GM10847 (cell line): ENCODE measurements around the gene INPP4A.

Source experiments
- POLR2A ChIP-seq: IDR thresholded peaks from 2 replicates; pipeline ENCODE4 v1.6.1; 2011; ENCODE audit not compliant: insufficient read length; ENCODE audit errors: extremely low read depth

INPP4A gene

DNA sequence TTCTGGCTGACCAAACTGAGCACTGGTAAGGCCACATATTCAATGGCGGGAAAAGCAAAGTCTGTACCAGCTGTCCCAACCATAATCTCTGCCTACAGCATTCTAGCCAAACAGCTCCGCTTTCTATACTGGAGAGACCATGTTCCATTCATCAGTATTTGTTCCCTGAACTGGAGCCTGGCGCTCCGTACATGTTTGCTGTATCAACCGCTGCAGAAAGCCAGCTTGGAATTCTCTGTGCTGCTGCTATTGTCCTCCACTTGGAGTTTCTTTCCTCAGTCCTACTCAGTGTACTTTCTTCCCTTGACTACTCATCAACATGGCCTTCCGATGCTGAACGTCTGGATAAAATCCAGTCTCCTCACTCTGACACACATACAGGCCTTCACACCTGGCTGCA, 161.8 kb downstream of the INPP4A start:
- TF ChIP-seq POLR2A = no peak

GRCh38 chr2:98607104-98607503, 162.4 kb downstream of the INPP4A start:
- TF ChIP-seq POLR2A = no peak

- no peak for TF ChIP-seq POLR2A
Measured at GRCh38 chr2:98607741-98608115, 163.1 kb downstream of the INPP4A start.

- TF ChIP-seq POLR2A = peak; percentile 92
Measured at GRCh38 chr2:98608116-98608961, 163.7 kb downstream of the INPP4A start, which contains the start of the genes COA5 and UNC50. COA5 (minus strand) TSS chr2:98608512; CDS start chr2:98608405, 107 bp downstream. UNC50 (plus strand) TSS chr2:98608589; CDS start chr2:98609760, 1,171 bp downstream.

- no peak for TF ChIP-seq POLR2A
Measured at GRCh38 chr2:98608962-98609604, 164.4 kb downstream of the INPP4A start.

DNA sequence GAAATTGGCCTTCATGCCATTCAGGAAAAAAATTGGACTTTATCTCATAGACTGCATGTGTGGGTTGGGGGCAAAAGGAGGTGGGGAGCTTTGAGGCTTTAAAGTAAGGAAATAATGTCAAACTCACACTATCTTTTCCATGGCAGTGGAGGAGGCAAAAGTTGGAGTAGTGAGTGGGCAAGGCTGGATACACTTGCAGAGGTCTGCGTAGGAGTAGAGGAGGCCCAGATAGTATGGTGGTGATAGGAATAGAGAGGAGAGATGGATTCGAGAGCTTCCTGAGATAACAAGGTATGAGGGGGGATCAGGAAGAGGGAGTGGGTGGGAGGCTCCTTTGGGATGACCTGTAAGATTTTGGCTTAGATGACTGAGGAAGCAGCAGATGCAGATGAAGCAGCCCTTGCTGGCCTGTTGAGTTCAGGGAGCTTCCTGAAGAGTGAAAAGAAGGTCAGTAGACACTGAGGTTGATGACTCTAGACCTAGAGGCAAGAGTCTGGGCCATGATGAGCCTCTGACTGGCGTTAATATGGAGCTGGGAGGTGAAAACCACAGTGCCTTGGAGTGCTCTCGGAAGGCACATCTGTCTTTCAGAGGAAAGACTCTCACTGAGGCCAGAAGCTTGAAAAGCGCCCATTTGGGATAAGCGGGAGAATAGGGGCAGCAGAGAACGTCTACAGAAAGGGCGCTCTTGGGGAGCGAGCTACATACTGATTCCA, 169.5 kb downstream of the INPP4A start:
- no peak for TF ChIP-seq POLR2A

DNA sequence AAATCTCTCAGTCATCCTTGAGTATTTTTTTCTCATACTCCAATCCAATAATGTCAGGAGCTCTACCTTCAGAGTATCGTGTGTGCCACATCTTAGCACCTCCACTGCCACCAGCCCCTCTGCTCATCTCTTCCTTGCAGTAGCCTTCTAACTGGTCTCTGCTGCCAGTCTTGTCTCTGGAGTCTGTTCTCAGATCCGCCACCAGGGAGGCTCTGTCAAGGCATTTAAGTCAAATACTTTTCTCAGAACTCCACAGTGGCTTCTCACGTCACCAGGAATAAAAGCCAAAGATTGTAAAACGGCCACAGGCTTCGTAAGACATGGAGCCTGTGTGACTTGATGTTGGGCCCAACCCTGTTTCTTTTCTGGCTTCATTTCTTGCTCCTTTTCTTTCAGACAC, 170.8 kb downstream of the INPP4A start:
- no peak for TF ChIP-seq POLR2A

DNA sequence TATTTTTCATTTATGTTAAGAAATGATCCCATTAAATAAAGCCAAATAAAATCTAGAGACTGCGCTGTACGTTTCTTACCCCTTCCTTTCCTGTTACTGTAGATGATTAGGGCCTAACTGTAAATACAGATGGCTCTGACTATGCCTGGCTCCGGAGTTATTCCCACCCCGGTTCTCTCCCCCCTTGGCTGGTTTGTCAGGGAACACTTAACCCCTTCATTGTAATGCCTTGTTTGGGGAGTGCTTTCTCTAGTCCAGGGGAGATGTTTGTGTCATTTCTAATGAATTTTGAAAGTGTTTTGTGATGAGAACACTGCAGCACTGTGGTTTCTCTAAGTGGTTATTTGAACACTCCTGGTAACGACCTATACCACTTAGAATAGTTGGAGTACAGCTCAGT, 172.5 kb downstream of the INPP4A start:
- no peak for TF ChIP-seq POLR2A

- TF ChIP-seq POLR2A = no peak
Measured at GRCh38 chr2:98623657-98624056, 179.0 kb downstream of the INPP4A start.

DNA sequence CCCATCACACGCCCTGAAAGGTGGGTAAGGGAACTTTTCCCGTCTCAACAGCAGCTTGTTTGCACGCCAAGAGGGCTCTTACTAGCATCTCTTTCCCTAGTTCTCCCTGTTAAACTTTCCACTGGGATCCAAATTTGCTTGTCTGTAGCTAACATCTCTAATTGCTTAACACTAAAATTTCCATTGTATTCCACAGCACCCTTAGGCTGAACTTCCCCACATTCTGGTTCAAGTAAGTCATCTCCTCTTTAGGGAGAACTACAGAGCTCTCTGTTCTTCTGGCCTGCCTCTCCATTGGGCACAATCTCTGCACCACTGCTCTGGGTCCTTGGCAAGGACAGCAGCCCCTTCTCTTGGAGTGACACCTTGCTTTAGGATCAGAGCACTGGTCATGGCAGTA, 187.7 kb downstream of the INPP4A start:
- no peak for TF ChIP-seq POLR2A

DNA sequence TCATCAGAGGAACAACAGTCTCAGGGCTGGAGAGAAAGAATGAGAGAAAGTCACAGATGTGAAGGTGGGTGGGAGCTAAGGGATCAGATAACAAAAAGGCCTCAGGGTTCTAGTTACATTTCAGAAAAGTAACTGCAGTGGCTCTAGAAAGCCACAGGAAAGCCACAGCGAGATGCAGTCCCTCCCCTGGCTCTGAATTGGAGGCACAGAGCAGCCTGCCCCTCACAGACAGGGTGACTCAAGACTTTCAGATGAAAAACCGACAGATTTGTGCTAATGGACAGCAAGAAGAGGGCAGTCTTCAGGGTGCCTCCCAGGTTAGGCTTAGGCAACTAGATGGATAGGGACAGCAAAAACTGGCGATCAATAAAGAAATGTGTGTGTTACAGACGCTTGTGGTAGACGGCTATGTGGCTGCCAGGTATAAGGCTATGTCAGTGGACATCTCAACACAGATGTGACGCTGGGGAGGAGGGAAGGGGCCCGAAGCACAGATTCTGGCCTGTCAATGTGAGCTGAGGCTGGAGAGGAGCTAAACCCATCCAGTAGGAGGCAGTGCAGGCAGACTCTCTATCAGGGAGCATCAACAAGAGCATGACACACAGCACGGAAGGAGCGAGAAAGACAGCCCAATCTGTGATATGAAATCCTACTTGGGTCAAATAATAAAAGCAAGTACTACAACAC, 189.9 kb downstream of the INPP4A start:
- TF ChIP-seq POLR2A = no peak

DNA sequence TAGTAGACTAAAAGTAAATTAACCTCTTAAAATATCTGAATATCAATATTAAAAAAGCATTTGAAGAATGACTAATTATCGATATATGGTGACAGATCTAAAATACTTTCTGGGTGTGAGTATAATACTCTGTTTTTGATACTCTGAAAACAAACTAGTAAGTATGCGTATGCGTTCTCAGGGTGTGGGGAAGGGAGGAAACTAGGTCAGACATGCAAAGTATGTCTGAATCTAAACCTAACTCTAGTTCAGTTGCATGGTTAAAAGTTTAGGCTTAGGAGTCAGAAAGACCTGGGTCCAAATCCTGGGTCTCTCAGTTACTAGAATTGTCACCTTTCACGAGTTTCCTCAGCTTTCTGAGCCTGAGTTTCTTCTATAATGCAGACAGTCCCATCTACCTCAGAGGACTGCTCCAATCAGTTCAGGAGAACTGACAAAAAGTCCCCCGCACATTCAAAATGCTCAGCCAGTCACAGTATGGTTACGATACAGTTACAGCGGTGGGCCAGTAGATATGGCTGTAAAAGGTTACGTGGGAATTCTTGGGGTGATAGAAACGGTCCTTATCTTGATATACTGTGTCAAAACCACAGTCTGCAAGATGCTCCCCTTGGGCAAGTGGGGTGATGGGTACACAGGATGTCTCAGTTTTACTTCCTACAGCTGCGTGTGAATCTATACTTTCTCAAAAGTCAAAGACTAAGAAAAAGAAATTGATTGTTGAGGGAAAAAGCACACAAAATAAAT, 192.9 kb downstream of the INPP4A start:
- no peak for TF ChIP-seq POLR2A

- TF ChIP-seq POLR2A = no peak
Measured at GRCh38 chr2:98643496-98644100, 198.9 kb downstream of the INPP4A start.
